GM12892 (cell line): ENCODE results near the gene NT5C.

Experiments
- POLR2A ChIP-seq: IDR thresholded peaks from 2 replicates; pipeline ENCODE4 v1.6.1; 2011; ENCODE audit warnings: low read depth, low read length, control low read depth
- POLR2AphosphoS5 ChIP-seq: IDR thresholded peaks from 2 replicates; pipeline ENCODE4 v1.6.1; 2011; ENCODE audit warnings: low read depth, low read length, control low read depth

DNA sequence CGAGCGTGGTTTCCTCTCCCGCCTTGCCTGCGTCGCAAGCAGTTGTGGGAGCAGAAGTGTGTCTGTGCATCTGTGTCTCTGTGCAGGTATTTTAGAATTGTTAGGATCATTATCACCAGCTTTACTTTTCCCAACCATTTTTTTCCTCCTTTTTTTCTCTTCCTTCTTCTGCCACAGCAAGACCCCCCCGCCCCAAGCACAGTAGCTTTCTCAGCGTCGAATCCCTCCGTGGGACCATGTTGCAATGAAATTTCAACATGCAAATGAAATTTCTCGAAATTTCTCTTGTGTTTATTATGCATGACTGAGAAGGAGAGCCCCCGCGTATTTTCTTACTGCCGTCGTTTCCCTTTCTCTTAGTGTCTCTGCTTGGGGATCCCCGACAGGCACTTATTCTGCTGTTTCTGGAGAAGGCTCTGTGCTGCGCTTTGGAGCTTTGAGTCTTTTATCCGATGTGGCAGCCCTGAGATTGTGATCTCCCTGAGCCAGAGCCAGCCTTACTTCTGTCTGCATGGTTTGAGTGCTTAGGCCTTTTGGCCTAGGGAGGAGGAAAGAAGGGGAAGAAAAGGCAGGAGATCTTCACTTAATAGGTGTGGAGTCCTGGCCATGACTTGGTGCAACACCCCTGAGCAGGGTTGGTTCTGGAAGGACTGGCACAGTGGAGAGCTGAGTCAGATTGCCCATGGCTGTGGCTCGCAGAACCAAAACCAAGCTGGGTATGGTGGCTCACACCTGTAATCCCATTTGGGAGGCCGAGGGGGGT lies 16.8 kb downstream of the NT5C start:
- TF ChIP-seq POLR2A = no peak
- no peak for TF ChIP-seq POLR2AphosphoS5
